CD4-positive, alpha-beta T cell treated with Interleukin-4 for 1 hour (primary cell): Measurements from ENCODE around the gene RHBDL1.
A peak's percentile ranks its signal among the peaks of the same experiment; 100 is the strongest.

ENCODE experiments used
- DNase-seq, 2 donors: peaks; one replicate each; pipeline ENCODE4 v3.0.0-alpha.2; 2020 to 2022

RHBDL1 gene

GRCh38 chr16:708019-708418, 32.5 kb downstream of the RHBDL1 start:
- DNase-seq = no peak

GRCh38 chr16:708959-709358, 33.5 kb downstream of the RHBDL1 start:
- DNase-seq = no peak

GRCh38 chr16:709566-710499, 34.4 kb downstream of the RHBDL1 start:
- no peak for DNase-seq

GRCh38 chr16:710500-711075, 35.1 kb downstream of the RHBDL1 start:
- DNase-seq = no peak

GRCh38 chr16:711084-711483, 35.6 kb downstream of the RHBDL1 start:
- DNase-seq = no peak

GRCh38 chr16:711548-712320, 36.3 kb downstream of the RHBDL1 start:
- peak; percentile 78 for DNase-seq

GRCh38 chr16:712740-713250, 37.3 kb downstream of the RHBDL1 start:
- peak; percentile 40 to 53 for DNase-seq

GRCh38 chr16:714079-714478, 38.6 kb downstream of the RHBDL1 start:
- no peak for DNase-seq

- DNase-seq = peak; percentile 85 to 88
Observed at GRCh38 chr16:714558-715476, 39.3 kb downstream of the RHBDL1 start, which contains the start of gene METRN. TSS of gene METRN (plus strand) at chr16:715118. CDS start at chr16:715290, 172 bp downstream.

- no peak for DNase-seq
Observed at GRCh38 chr16:715477-716199, 40.2 kb downstream of the RHBDL1 start.

GRCh38 chr16:716200-716568, 40.7 kb downstream of the RHBDL1 start:
- no peak for DNase-seq

GRCh38 chr16:716768-717325, 41.4 kb downstream of the RHBDL1 start:
- DNase-seq = no peak

GRCh38 chr16:717450-718245, 42.2 kb downstream of the RHBDL1 start:
- no peak for DNase-seq

- no peak for DNase-seq
Observed at GRCh38 chr16:718389-718788, 42.9 kb downstream of the RHBDL1 start.

GRCh38 chr16:718922-719321, 43.5 kb downstream of the RHBDL1 start:
- DNase-seq = no peak

- DNase-seq = no peak
Observed at GRCh38 chr16:719815-720446, 44.5 kb downstream of the RHBDL1 start.

- peak in 1 of 2 donors; percentile 43 for DNase-seq
Observed at GRCh38 chr16:720447-720989, 45.0 kb downstream of the RHBDL1 start.

- DNase-seq = peak; percentile 80 to 82
Observed at GRCh38 chr16:720990-721764, 45.7 kb downstream of the RHBDL1 start, which contains the start of gene ANTKMT. TSS of gene ANTKMT (plus strand) at chr16:721146. CDS start at chr16:721275, 129 bp downstream.
